Adrenal gland (tissue), 12 donors: ENCODE results near the gene ATE1. TPM values are rescaled to one million over a fixed set of nuclear protein-coding genes. Genes with fewer than 3 reads are reported as not detected.

ENCODE experiments used
- DNase-seq, 7 donors: peaks; one replicate each; pipeline ENCODE4 v3.0.0-alpha.2; 2019 to 2020
- H3K27ac ChIP-seq, 5 donors: fragments of 200-600 bp; sonication (generic) in 4 of 5; 1 replicate in 3 of 5; 2 replicates in 2 of 5; pipeline versions ENCODE4 v1.5.1 to v1.8.0; 2016 to 2020; ENCODE audit warnings: mild to moderate bottlenecking in 1 of 5
- H3K27me3 ChIP-seq: fragments of 200-600 bp; 2 replicates; pipeline ENCODE4 v1.8.0; 2021
- H3K36me3 ChIP-seq, 2 donors: fragments of 200-600 bp; replicated peaks in 1 of 2; 1 replicate in 1 of 2; 2 replicates in 1 of 2; pipeline versions ENCODE4 v1.5.1 to v1.8.0; 2018 to 2022
- H3K4me1 ChIP-seq, 2 donors: fragments of 200-600 bp; replicated peaks in 1 of 2; 1 replicate in 1 of 2; 2 replicates in 1 of 2; pipeline versions ENCODE4 v1.5.1 to v1.8.0; 2018 to 2021
- H3K4me3 ChIP-seq, 4 donors: fragments of 200-600 bp; sonication (generic) in 3 of 4; one replicate each; pipeline ENCODE4 v1.5.1; 2016 to 2018
- H3K9me3 ChIP-seq, 3 donors: fragments of 200-600 bp; sonication (generic) in 1 of 3; replicated peaks in 1 of 3; 1 replicate in 2 of 3; 2 replicates in 1 of 3; pipeline versions ENCODE4 v1.5.1 to v1.8.0; 2016 to 2021
- CTCF ChIP-seq, 6 experiments: fragments of 450-650 bp in 4 of 6; fragments of 200-600 bp in 2 of 6; sonication (generic) in 1 of 6; IDR thresholded peaks; 1 replicate in 5 of 6; 2 replicates in 1 of 6; pipeline versions ENCODE4 v1.5.1 to v1.8.0; 2016 to 2021; ENCODE audit warnings: antibody characterized with exemption in 6 of 6, mild to moderate bottlenecking in 2 of 6, moderate library complexity in 1 of 6
- POLR2A ChIP-seq, 2 donors: fragments of 450-650 bp; IDR thresholded peaks; one replicate each; pipeline ENCODE4 v1.6.1; 2017; ENCODE audit warnings: antibody characterized with exemption in 2 of 2, mild to moderate bottlenecking in 2 of 2, moderate library complexity in 1 of 2
- WGBS, 4 donors: extraction: QIAGEN DNeasy Blood & Tissue Kit in 2 of 4; methylation state at CpG; one replicate each; pipeline versions ENCODE4 v1.1.5 to v1.1.7; 2013 to 2017; 5-methylcytosine and 5-hydroxymethylcytosine counted together
- intact Hi-C, 2 donors: fragments of 100-400 bp; cut with DNase I; formaldehyde crosslinking; loops; one replicate each; pipeline versions ENCODE4 v1.14.1 to v1.15.0; 2022 to 2023
- polyA plus RNA-seq, 3 donors: library from polyadenylated mRNA; stranded (reverse); fragments of 200-250 nt in 2 of 3; fragments of 350-450 nt in 1 of 3; fragmentation: Illumina TruSeq in 1 of 3; extraction: RNeasy Lipid Tissue Mini Kit (QIAGEN cat#74804) in 1 of 3; gene quantifications; one replicate each; pipeline ENCODE4 v1.2.3, GENCODE V29; 2013 to 2014
- total RNA-seq, 9 donors: library from RNA; depleted of rRNA in 4 of 9; stranded (reverse); fragments of >200 nt in 4 of 9; fragments of 120-200 nt in 1 of 9; fragmentation: NEBNext Ultra II Directional in 1 of 9; extraction: Animal tissue kit (Norgen Biotek cat#: 25700) in 1 of 9; gene quantifications; one replicate each; pipeline versions ENCODE4 v1.1.0 to v1.2.4, GENCODE V29; 2013 to 2023
- donor health status: healthy with polysubstance abuse.
- donor health status: Bipolar disorder and iron deficiency.
- donor health status: DM: yes; HTN: yes; CAD: no.
- donor health status: DM: no; HTN: no; CAD: no.
- donor health status: DM: no; HTN: no; CAD: no.
- donor health status: DM: yes; HTN: yes; CAD: no.

ATE1 gene
- total and polyA plus RNA-seq, 12 donors = 4.2 to 53.7 (median 31.9) TPM

DNA sequence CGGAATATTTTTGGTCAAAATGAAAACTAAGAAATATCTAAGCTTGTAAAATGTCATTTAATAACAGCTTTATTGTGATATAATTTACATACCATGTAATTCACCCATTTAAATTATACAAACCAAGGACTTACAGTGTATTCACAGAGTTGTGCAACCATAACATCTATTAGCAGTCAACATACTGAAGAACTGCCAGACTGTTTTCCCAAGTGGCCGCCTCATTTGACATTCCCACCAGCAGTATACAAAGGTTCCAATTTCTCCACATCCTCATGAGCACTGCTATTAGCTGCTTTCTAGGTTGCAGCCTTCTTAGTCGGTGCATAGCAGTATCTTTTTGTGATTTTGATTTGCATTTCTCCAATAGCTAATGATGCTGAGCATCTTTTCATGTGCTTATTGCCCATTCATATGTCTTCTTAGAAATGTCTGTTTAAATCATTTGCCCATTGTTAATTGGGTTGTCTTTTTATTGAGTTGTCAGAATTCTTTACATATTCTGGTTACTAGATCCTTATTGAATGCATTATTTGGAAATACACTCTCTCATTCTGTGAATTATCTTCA is 176.6 kb downstream of the ATE1 start:
- H3K27ac ChIP-seq = no peak overlapping the region
- no peaks in the 10 kb centered on the region for H3K27me3 ChIP-seq
- peaks cover 0 to 10% of the 10 kb centered on the region in 2 donors for H3K4me1 ChIP-seq
- H3K36me3 ChIP-seq = no peaks in the 10 kb centered on the region
- WGBS, 4 donors = 92 to 95% (median 94%) methylated on average over 3 of the region's 3 CpGs
- intact Hi-C loops = no loop called here
- no peak overlapping the region for H3K4me3 ChIP-seq
- H3K9me3 ChIP-seq = no peaks in the 10 kb centered on the region
- DNase-seq = no peak
- TF ChIP-seq CTCF (IDR thresholded peaks at IDR 0.05) (no peak), POLR2A (IDR thresholded peaks at IDR 0.05) (no peak)

DNA sequence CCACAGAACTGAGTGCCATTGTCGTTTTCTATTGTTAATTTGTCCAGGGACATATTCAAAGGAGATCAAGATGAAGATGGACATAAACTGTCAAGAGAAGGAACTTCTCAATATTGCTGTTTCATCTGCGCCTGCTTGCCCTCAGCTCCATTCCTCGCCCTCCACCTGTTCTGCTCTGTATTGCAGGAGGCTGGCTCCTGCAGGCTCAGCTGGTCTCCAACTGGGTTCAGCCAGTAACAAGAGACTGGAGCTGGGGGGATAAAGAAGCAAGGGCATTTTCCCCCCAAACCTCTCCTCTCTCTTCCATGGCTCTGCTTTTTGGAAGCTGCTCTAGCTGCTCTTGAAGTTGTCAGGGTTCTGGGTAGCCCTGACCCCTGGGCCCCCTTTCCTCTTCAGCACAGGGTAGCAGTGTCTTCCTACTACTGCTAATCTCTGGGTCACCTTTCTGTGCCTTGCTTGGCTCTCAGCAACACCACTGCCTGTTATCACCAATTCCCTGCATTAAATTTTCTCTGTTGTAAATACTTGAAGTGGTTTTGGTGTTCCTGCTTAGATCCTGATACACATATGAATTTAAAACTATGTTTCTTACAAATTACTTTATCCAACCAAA is 180.6 kb downstream of the ATE1 start:
- TF ChIP-seq CTCF (IDR thresholded peaks at IDR 0.05) = no peak
- no peak for TF ChIP-seq POLR2A (IDR thresholded peaks at IDR 0.05)
- no peak overlapping the region for H3K4me3 ChIP-seq
- H3K9me3 ChIP-seq = no peaks in the 10 kb centered on the region
- H3K36me3 ChIP-seq = peaks cover 0 to 6% of the 10 kb centered on the region in 2 donors
- no peaks in the 10 kb centered on the region for H3K27me3 ChIP-seq
- intact Hi-C loops = no loop called here
- no peaks in the 10 kb centered on the region for H3K4me1 ChIP-seq
- no peak overlapping the region for H3K27ac ChIP-seq
- 72 to 100% (median 95%) methylated on average over 3 of the region's 3 CpGs for WGBS, 4 donors
- no peak for DNase-seq

DNA sequence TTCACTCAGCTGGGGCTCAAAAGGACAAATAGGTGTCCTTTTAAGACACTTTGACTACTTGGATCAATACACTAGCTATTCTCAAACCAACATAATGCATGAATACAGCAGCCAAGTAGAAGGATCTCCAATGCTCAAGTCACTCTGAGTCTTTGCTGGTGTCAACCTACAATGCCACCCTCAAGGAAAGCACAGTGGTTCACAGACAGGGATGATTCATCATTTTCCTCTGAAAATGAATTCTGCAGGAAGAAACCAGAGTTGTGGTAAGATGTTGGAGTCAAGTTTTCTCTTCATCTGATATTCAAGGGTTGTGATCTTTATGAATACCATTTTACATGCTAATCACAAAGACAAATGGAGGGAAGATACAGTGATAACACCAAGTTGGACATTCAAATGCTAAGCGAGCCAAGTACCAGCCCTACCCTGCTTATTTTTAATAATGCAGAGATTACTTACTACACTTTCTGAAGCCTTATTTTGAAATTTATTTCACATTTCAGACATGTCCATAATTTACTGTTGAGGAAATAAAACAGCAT is 186.5 kb downstream of the ATE1 start:
- TF ChIP-seq POLR2A (IDR thresholded peaks at IDR 0.05) (no peak), CTCF (IDR thresholded peaks at IDR 0.05) (no peak)
- no peak overlapping the region for H3K27ac ChIP-seq
- no peaks in the 10 kb centered on the region for H3K4me1 ChIP-seq
- no peak for DNase-seq
- no peaks in the 10 kb centered on the region for H3K27me3 ChIP-seq
- intact Hi-C loops = no loop called here
- peaks cover 0 to 6% of the 10 kb centered on the region in 2 donors for H3K36me3 ChIP-seq
- WGBS, 4 donors = 0% methylated on average over 1 of the region's 1 CpG
- H3K4me3 ChIP-seq = no peak overlapping the region
- H3K9me3 ChIP-seq = no peaks in the 10 kb centered on the region

DNA sequence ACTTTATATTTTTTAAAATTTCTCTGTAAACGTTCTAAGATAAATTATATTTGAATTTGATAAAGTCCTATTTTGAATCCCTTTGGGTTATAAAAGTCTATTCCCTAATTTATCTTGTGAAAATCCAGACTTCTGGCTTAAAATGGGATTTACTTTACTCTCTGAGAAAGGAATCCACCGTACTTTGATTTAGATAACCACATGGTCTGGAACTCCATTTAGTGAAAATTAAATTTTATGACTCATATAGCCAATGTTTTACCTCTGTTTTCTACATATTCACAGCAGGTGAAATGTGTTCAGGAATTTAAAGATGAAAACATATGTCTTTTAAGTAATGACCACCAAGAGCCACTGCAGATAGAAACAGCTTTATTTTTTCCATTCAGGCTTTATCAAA is 187.8 kb downstream of the ATE1 start:
- DNase-seq = no peak
- Histone ChIP-seq H3K4me1 (no peaks in the 10 kb centered on the region), H3K9me3 (no peaks in the 10 kb centered on the region), H3K36me3 (peaks cover 0 to 6% of the 10 kb centered on the region in 2 donors), H3K27me3 (no peaks in the 10 kb centered on the region), H3K27ac (no peak overlapping the region), H3K4me3 (no peak overlapping the region)
- TF ChIP-seq POLR2A (IDR thresholded peaks at IDR 0.05) (no peak), CTCF (IDR thresholded peaks at IDR 0.05) (no peak)
- intact Hi-C loops = no loop called here
- 90 to 96% (median 93%) methylated on average over 2 of the region's 2 CpGs for WGBS, 4 donors
